ENCODE measurements around the gene CNIH1.

- TF ChIP-seq CTCF (conservative IDR thresholded peaks at IDR 0.05) = no peak
- TF ChIP-seq EZH2 (IDR thresholded peaks at IDR 0.05; ENCODE audit: low read depth) = no peak
Observed at GRCh38 chr14:54465654-54466053, 24.5 kb upstream of the CNIH1 start.
